AG04450 (cell line): ENCODE data around the gene CEP295NL. TPM values are rescaled to one million over a fixed set of nuclear protein-coding genes. Genes with fewer than 3 reads are reported as not detected.

Experiments used
- CTCF ChIA-PET: fragments of 300-600, 350-600 bp; formaldehyde crosslinking; extraction: SDS; loops from one replicate; lab custom pipeline; 2022; ENCODE audit warnings: antibody characterized with exemption, inconsistent platforms; lab: Charles Lee
- POLR2A ChIA-PET: fragments of 350-600 bp; formaldehyde crosslinking; extraction: SDS; loops from one replicate; lab custom pipeline; 2021; ENCODE audit warnings: antibody characterized with exemption, inconsistent platforms; lab: Yijun Ruan, JAX
- DNase-seq: peaks from one replicate; pipeline ENCODE4 v3.0.0-alpha.2; 2011; ENCODE audit warnings: low read depth, low spot score
- H3K27ac ChIP-seq: one replicate; pipeline ENCODE4 v1.5.1; 2012; ENCODE audit warnings: low read depth, low read length, control low read depth
- H3K27me3 ChIP-seq: one replicate; pipeline ENCODE4 v1.6.0; 2012; ENCODE audit warnings: low read length; ENCODE audit not compliant: control insufficient read depth, insufficient read depth
- H3K4me3 ChIP-seq: 2 replicates; pipeline ENCODE4 v1.5.1; 2011; ENCODE audit warnings: mild to moderate bottlenecking, low read depth, low read length, control low read depth
- H3K9me3 ChIP-seq: 2 replicates; pipeline ENCODE4 v1.5.1; 2012; ENCODE audit warnings: low read length; ENCODE audit not compliant: control insufficient read depth, insufficient read depth
- CTCF ChIP-seq: IDR thresholded peaks from 2 replicates; pipeline ENCODE4 v1.5.1; 2011; ENCODE audit warnings: low read depth, low read length, control low read depth, inconsistent platforms
- polyA plus RNA-seq: library from polyadenylated mRNA; depleted of rRNA; stranded (reverse); fragments of >200 nt; gene quantifications from 2 replicates; pipeline ENCODE4 v1.2.3, GENCODE V29; 2011

CEP295NL gene
- polyA plus RNA-seq, 1 experiment = 0.11 TPM

- Histone ChIP-seq H3K27ac (peak overlapping the region; percentile 99), H3K9me3 (no peaks in the 10 kb centered on the region; the same call in 1 of the 2 replicates), H3K27me3 (no peaks in the 10 kb centered on the region), H3K4me3 (peak overlapping the region; percentile 50; the same call in 1 of the 2 replicates)
- TF ChIP-seq CTCF = no peak
- no peak for DNase-seq
- POLR2A ChIA-PET = interaction anchor here (0.9 to 1.6 kb wide), 9 partner anchors 12 to 97 kb away, joined by 3 to 7 read pairs (median 4); partner anchors contain the start of gene LGALS3BP
- CTCF ChIA-PET = interaction anchor here (1.1 to 2.0 kb wide), 2 partner anchors 17 kb away, joined by 4 to 7 read pairs; no protein-coding TSS in a partner anchor
Observed at GRCh38 chr17:78883089-78883532, 19.9 kb downstream of the CEP295NL start.

DNA sequence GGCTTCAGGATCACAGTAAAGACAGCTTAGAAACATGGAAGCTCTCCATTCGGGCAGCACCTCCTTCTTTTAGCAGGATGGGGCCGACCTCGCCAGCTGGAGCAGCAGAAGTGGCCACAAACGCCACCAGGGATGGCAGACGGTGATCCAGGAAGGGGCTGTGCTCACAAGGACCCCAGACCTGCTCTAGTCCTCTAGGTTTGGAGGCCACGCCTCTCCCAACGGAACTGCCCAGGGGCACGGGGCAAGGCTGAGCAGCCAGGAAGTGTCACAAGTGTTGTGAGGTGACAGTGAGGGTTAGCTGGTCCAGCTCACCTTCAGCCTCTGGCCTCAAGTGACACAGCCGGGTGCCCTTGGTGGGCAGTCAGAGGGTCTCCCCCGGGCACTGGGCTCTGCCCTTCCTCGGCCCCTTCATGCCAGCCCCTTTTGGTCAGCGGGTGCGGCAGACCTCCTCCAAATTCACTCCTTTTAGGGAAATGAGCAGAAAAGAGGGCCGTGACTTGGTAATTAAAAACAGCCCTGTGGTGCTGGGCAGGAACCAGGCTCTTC is 20.4 kb downstream of the CEP295NL start:
- POLR2A ChIA-PET = interaction anchor here (0.6 to 1.5 kb wide), 2 partner anchors 9 to 60 kb away, joined by 3 to 4 read pairs; no protein-coding TSS in a partner anchor
- no peak for TF ChIP-seq CTCF
- Histone ChIP-seq H3K9me3 (no peaks in the 10 kb centered on the region; the same call in 1 of the 2 replicates), H3K27me3 (no peaks in the 10 kb centered on the region), H3K4me3 (no peak overlapping the region), H3K27ac (peak overlapping the region; percentile 99)
- DNase-seq = no peak
- CTCF ChIA-PET = interaction anchor here (1.1 kb wide), 1 partner anchor 16 kb away, joined by 4 read pairs; no protein-coding TSS in a partner anchor

- POLR2A ChIA-PET = interaction anchor here (0.7 kb wide), 1 partner anchor 28 kb away, joined by 3 read pairs; no protein-coding TSS in a partner anchor
- CTCF ChIA-PET = interaction anchor here (0.6 to 2.7 kb wide), 3 partner anchors 14 to 96 kb away, joined by 4 to 15 read pairs (median 11); no protein-coding TSS in a partner anchor
- peak; percentile 92 for DNase-seq
- H3K27ac ChIP-seq = peak overlapping the region; percentile 97
- no peak for TF ChIP-seq CTCF
- no peaks in the 10 kb centered on the region; the same call in 1 of the 2 replicates for H3K9me3 ChIP-seq
- peak overlapping the region; percentile 38 for H3K4me3 ChIP-seq
- no peaks in the 10 kb centered on the region for H3K27me3 ChIP-seq
Observed at GRCh38 chr17:78879635-78880186, 23.3 kb downstream of the CEP295NL start.

DNA sequence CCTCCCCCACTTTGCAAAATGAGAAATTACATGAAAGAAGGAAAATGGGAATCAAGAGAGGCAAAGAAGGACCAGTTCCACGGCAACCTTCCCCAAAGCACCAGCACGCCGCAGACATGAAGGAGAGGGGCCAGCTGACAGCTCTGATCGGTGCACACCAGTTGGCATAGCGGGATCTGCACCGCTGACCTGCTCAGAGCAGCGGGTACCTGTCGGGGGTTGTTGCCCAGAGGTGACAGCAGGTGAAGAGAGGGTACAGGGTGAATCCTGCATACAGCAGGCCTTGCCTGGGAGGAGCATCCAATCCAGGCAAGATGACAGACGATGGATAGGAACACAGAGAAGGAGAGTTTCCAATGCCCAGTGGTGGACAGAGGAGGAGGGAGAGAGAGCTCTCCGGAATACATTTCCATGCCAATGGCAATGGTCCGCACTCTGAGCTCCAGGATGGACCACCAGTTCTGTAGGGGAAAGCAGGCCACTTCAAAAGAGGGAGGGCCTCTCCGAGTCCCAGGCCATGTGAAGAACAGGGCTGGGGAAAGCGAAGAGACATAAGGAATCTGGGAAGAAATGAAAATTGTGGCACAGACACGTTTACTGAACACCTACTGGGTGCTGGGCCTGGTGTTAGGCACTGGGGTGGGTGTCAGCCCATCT is 24.0 kb downstream of the CEP295NL start:
- Histone ChIP-seq H3K9me3 (no peaks in the 10 kb centered on the region; the same call in 1 of the 2 replicates), H3K27ac (peak overlapping the region; percentile 97), H3K4me3 (peak overlapping the region; percentile 38), H3K27me3 (no peaks in the 10 kb centered on the region)
- DNase-seq = no peak
- CTCF ChIA-PET = interaction anchor here (2.7 kb wide), 1 partner anchor 13 kb away, joined by 15 read pairs; no protein-coding TSS in a partner anchor
- POLR2A ChIA-PET = interaction anchor here (0.7 kb wide), 1 partner anchor 29 kb away, joined by 3 read pairs; no protein-coding TSS in a partner anchor
- TF ChIP-seq CTCF = no peak
